ENCODE data around the gene ZDHHC8.

The ZDHHC8 gene, protein sequence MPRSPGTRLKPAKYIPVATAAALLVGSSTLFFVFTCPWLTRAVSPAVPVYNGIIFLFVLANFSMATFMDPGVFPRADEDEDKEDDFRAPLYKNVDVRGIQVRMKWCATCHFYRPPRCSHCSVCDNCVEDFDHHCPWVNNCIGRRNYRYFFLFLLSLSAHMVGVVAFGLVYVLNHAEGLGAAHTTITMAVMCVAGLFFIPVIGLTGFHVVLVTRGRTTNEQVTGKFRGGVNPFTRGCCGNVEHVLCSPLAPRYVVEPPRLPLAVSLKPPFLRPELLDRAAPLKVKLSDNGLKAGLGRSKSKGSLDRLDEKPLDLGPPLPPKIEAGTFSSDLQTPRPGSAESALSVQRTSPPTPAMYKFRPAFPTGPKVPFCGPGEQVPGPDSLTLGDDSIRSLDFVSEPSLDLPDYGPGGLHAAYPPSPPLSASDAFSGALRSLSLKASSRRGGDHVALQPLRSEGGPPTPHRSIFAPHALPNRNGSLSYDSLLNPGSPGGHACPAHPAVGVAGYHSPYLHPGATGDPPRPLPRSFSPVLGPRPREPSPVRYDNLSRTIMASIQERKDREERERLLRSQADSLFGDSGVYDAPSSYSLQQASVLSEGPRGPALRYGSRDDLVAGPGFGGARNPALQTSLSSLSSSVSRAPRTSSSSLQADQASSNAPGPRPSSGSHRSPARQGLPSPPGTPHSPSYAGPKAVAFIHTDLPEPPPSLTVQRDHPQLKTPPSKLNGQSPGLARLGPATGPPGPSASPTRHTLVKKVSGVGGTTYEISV

DNA sequence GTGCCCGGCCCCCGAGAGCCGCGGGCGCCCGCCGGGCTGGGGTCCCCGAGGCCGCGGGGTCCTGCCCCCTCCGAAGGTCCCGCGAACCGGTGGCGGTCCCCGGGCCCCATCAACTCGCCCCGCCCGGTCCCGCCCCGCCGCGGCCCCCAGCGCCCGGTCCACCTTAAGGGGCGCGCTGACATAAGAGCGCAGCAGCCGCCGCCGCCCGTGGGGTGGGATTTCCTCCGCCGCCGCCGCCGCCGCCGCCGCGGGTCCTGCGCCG is at the start of gene ZDHHC8:
Gene ZDHHC8 (plus strand): TSS at position 208 of the 262 bp plus-strand sequence. CDS start 144 bp downstream, outside the sequence.
- DNase-seq = no peak

DNA sequence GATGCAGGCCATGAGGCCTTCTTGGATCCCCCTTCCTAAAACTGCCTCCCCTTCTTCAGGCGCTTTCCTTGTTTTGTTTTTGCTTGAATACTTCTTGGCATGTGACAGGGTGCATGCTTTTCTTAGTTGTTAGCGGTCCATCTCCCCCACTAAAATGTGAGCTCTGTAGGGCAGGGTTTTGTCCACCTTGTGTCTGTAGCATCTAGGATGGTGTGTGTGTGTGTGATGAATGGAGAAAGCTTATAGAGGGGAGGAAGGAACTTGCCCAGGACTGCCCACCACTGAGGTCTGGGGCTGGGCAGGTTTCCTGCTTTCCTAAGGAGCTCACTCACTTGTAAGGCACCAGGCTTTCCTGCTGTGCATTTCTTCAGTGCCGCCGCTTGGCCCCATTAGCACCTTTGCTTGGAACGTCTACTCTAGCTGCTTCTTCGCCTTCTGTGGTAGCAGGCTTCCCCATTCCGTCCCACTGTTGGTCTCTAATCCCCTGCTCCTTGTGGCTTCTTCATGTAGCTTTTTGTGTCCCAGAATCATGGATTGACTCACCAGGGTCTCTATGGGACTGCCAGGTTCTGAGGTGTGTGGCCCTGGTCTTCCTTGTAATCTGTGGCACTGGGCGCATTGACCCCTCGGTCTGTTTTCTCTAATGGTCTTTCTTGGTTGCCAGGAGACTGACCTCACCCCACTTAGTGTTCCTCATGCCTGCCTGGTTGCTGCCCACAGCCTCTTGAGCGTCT is 48.3 kb upstream of the ZDHHC8 start:
- no peak for DNase-seq

DNA sequence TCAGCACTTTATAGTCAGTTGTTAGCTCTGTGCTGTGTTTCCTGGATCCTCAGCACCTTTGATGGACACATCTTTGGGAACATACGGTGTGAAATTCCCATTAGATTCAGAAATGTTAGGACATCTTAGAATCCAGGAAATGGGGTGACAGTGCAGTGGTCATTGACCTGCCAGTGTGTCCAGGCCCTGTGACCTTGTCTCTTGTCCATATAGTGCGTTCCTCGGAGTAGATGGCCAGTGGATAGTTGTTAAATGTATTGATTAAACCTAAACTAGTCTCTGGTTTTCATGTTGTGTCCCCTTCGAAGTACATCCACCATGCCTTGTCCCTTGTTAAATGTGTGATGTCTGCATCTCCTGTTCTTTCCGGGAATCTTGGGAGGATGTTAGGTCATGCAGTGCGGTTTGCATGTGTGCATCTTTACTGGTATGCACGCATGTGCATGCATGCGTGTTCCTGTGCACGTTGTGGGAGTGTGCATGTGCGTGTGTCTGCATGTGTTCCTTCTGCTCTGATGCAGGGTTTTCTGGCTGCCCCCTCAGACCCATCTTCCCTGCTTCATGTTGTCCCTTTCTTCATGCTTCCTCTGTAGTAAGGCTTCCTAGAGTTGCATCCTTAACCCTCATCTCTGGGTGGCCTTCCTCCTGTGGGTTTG is 47.6 kb upstream of the ZDHHC8 start:
- no peak for DNase-seq

DNA sequence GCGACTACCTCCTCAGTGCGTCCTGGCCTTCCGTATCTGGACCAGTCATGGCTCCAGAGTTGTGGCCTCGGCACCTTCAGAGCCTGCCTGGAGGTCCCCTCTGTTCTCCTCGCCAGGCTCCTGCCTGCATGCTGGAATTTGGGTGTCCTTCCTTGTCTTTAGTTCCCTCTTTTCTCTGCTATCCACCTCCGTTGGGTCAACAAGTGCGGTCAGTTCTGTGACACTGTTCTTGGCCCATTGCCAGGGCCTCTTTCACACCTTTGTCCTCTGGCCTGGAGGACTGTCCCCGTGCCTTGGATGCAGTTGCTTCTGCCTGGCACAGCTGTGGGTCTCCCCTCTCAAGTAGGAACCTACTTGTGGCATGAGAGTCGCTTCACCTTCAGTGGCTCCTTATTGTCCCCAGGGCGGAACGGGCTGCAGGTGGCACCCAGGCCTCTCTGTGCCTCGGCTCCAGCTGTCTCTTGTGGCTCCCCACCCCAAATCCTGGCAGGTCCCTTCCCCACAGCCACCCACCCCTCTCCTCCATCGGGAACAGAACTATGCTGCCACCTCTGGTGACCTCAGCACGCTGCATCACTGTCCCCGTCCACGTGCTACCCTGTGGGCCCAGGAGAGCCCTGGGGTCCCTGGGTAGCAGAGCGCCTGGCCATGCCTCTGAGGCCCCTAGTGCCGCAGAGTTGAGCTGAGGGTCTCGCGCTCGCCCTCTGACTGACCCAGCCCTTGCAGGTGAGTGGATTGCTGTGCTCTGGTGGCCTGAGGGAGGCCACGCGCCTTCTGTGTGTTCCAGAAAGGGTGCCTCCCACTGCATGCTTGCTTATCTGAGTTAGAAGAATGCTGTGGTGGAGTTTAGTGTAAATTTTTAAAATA is 46.8 kb upstream of the ZDHHC8 start:
- DNase-seq = no peak

DNA sequence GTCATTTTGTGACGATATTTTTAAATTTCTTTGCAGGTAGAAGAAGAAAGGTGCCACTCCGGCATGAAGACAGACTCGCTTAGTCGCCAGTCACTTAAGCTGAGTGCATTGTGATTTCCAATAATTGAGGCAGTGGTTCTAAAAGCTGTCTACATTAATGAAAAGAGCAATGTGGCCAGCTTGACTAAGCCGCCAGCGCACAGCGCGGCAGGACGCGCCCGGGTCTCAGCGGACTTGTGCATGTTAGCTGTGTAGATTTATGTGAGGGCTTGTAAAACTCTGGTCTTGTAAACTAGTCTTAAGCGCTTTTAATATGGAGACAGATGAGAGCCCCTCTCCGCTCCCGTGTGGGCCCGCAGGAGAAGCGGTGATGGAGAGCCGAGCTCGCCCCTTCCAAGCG is 46.0 kb upstream of the ZDHHC8 start:
- no peak for DNase-seq

DNA sequence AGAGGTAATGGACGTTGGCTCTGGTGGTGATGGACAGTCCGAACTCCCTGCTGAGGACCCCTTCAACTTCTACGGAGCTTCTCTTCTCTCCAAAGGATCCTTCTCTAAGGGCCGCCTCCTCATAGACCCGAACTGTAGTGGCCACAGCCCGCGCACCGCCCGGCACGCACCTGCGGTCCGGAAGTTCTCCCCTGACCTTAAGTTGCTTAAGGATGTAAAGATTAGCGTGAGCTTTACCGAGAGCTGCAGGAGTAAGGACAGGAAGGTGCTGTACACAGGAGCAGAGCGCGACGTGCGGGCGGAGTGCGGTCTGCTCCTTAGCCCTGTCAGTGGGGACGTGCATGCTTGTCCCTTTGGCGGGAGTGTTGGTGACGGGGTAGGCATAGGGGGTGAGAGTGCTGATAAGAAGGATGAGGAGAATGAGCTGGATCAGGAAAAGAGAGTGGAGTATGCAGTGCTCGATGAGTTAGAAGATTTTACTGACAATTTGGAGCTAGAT is 45.5 kb upstream of the ZDHHC8 start:
- no peak for DNase-seq

DNA sequence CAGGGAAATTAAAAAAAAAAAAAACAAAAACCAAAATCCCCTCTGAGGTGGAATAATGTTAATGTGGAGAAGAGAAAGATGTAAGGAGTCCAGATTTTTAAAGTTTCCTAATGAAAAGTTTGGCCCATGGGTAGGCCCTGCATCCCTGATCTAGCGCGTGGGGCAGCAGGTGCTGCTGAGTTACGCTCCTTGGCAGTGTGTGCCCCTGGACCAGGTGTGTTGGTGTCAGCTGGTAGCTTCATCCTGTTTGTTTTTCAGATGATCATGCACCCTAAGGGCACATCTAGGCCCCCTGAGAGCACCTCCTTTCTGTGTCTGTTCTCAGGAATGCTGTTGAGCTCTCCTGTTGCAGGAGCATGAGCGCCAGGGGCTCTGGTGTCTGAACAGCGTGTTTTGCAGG is 44.8 kb upstream of the ZDHHC8 start:
- no peak for DNase-seq

DNA sequence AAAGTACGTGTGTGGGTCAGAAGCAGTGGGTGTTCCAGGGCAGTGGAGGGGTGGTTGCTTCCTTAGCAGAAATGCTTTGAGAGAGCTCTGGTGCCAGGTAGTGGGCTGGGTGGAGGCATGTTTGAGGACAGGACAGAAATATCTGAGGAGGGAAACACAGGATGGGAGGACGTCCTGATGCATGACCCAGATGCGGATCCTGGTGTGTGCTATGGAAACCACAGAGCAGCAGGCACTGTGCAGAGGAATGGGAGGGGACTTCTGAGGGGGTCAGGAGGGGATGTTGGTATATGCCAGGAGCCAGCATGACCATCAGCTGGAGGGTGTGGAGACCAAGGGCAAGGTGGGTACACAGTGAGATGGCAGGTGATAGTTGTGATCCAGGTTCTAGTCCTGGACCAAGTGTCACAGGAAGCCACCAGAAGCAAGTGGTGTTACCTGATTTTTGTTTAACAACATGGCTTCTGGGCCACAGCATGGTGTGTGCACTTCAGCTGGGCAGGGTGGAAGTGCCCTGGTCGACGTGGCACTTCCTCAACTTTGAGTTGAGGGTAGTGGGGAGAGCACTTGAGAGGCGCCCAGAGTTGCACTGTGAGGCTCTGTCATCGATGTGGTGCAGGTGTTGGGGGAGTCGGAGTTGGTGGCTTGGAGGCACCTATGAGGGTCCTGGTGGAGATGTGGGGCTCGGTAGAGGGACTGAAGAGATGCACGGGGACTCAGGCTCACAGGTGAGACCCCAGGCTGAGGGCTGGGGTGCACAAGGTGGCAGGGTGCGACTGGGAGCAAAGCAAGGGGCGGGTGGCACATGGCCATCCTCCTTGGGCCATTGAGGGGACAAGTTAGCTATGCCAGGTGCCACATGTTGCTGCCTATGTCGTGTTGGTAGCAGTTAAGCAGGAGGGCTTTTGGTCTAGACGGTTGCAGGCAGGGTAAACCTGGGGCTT is 44.0 kb upstream of the ZDHHC8 start:
- DNase-seq = no peak

DNA sequence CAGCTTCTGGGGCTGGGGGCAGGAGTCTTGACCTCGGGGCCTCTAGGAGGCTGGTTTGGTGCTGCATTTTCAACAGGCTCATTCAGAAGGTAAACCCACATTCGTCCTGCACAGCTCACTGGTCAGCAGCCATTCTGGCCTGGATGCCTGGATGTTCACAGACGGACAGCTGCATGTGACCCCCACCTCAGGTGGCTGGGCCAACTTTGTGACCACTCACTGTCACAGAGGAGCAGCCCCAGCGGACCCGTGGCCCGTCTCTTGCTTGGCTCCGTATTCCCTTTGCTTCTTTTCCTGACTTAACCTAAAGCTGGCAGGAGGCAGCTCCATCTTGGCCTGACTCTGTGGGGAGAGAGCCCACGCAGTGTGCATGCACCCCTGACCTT is 43.3 kb upstream of the ZDHHC8 start:
- DNase-seq = no peak

DNA sequence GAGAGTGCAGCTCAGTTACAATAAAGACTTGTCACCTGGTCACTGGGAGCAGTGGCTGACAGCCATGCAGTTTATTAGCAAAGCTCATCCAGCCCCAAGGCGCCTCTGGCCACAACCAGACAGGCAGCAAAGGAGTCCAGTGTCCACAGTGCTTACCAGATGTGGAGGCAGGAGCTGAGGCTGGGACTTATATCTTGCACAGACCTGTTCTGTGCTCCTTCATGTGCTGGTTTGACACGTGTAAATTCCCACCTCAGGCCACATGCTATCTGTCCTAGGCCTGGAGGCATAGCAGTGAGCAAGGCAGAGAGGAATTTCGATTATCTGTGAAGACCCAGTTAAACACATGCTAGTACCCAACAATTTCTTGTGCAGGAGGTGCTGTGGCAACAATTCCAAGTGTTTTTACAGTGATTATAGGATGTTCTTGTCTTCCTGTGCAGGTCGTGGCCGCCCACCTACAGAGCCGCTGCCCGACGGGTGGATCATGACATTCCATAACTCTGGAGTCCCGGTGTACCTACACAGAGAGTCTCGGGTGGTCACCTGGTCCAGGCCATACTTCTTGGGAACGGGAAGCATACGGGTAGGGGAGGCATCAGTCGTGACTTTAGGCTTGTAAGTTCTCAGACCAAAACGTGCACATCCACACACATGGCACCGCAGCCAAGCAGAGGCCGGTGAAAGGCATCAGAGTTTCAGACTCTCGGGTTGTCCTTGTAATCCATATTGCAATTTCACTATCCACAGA is 42.2 kb upstream of the ZDHHC8 start:
- DNase-seq = no peak

DNA sequence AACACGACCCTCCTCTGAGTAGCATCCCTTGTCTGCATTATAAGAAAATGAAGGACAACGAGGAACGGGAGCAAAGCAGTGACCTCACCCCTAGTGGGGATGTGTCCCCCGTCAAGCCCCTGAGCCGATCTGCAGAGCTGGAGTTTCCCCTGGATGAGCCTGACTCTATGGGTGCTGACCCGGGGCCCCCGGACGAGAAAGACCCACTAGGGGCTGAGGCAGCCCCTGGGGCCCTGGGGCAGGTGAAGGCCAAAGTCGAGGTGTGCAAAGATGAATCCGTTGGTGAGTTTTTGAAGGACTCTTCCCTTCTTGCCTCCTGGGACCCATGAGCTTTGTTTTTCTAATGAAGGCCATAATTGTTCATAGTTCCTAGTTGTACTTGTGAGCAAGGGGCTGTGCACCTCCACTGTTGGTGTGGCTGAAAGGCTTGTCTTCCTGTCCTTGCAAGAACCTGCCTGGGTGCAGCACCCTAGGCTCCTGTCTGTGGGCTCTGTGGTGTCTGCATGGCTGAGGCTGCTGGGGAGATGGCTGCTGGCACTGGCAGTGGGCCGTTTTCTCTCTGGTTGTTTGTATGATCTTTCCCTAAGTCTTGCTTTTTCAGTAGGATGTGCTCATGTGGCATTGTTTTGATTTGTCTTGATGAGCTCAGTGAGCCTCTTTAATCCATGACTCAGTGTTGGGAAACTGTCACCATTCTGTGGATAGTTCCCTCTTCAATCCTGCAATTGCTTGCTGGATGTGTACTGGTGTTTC is 41.5 kb upstream of the ZDHHC8 start:
- DNase-seq = no peak

DNA sequence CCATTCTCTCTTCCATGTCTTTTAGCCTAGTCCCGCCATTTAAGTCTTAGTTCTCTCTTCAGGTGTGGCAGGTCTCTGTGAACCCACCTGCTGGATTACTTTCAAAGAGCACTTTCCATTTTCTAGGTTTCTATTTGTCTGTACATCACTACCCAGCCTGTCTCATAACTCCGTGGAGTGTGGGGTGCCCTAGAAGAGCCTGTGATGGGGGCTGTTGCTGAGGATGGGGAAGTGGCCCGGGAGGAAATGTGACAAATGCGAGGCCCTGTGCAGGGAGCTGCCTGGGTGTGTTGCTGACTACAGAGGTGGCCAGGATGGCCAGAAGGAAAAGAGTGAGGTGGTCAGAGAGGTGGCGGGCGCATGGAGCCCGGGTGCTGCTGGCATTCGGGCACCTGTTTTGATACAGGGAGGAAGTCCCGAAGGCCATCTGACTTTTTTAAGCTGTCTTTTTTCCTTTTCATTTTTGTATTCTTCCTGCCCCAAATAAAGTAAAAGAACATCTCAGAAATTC is 40.8 kb upstream of the ZDHHC8 start:
- no peak for DNase-seq

DNA sequence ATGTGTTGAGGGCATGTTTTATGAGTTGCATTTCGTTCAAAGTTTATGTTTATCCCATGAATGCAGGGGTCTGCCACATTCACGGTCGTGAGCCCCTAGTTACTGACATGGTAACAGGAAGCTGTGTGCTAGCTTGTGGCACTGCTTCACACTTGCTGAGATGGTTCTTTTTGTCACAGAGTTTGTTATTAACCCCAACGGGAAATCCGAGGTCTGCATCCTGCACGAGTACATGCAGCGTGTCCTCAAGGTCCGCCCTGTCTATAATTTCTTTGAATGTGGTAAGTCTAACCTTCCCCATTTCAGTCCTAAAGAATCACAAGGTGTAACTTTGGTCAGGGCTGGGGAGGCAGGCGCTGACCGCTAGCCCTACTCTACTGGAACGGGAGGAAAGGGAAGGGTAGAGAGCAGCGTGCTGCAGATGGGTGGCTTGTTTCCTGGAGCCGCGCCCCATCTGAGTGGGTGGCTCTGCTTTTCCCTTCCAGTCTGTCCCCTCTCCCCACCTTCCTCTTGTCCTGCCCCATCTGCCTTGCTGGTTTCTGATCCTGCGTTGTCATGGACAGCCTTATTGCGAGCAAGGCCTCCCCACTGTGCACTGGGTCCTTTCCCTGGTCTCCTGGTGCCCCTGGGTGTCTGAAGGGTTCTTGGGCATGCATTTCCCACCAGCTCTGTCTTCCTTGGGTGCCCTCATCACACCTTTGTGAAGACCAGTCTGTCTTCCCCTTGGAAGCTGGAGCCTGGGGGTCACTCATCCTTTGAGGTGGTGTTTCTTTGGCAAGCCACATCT is 39.7 kb upstream of the ZDHHC8 start:
- no peak for DNase-seq

DNA sequence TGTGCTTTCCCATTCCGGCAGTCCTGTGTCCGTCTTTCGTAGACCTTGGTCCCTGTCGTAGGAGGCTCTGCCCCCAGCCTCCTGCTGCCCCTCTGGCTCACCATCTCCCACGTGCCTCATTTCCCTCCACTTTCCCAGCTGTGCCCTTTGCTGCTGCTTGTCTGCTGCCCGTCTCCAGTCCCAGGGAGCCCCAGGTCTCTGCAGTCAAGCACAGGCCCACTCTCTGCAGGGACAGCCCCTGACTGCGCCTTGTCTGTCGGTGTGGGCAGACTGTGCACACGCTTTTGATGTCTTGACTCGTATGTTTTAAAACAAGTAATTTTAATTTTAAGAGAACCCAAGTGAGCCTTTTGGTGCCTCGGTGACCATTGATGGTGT is 39.1 kb upstream of the ZDHHC8 start:
- no peak for DNase-seq

DNA sequence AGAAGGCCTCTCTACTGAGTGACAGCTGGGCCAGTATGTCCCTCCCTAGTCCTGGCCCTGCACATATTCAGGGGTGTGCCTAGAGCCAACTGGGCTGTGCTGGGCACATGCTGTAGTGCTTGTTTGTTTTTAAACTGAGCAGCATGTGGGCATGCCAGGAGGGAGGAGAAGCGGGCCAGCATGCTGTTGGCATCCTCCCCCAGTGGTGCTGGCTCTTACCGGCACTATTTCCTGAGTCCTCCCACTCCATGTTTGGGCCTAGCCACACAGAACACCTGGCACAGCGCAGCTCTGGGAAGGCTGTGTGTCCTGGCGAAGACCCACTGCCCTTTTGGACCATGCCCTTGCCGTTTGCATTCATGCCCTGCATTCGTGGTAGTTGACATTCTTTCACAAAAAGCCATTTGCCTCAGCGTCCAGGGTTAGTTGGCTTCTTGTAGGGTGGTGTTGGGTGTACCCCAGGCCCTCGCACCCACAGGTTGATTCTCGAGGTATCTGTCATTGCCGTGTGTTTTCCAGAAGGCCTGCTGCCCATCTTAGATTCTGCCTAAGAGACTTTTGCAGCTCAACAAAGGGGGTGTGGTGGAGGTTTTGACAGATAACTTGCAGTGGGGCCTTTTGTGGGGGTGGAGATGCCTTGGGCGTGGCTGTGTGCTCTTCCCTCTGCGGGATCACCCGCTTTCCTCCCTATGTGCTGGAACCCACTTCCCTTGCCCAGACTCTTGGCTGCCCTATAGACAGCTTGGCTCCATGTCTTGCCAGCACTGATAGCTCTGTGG is 38.0 kb upstream of the ZDHHC8 start:
- DNase-seq = peak; percentile 92 to 94

DNA sequence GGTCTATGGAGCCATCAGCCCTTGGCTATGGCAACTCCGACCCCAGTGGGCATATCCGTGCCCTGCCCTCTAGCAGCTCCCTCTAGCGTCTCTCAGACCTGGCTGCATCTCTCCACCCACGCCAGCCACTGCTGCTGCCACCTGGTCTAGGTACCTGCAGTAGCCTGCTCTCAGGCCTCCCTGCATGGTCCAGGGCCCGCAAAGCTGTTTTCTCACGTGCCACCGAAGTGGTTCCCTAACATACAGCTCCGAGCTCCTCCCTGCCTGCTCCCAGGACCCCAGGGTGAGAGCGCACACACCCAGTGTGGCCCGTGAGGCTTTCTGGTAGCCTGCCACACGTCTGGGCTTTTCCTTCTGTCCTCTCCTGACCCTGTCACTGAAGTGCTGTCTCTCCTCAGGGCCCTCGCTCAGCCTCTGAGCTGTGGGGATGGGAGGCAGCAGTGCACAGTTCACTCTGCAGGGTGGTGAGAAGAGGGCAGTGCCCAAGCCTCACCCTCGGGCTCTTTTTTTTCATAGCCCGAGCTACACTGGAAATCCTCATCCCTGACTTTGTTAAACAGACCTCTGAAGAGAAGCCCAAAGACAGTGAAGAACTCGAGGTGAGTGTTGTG is 37.3 kb upstream of the ZDHHC8 start:
- no peak for DNase-seq

DNA sequence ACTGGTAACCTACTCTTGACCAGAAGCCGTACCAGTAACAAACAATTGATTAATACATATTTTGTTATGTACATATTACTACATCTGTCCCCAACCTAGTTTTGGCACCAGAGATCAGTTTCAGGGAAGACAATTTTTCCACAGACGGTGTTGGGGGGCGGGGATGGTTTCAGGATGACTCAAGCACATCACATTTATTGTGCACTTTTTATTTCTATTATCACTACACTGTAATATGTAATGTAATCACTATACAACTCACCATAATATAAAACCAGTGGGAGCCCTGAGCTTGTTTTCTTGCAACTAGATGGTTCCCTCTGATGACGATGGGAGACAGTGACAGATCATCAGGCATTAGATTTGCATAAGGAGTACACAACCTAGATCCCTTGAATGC is 36.1 kb upstream of the ZDHHC8 start:
- no peak for DNase-seq
